Measurements from ENCODE around the gene STAC. TPM values are rescaled to one million over a fixed set of nuclear protein-coding genes. Genes with fewer than 3 reads are reported as not detected.

STAC gene
- total and polyA plus RNA-seq, 9 of the 15 experiments (the other 6 are each of a cell fraction or from before 2014, with no cell fraction given): 0.11 TPM; not detected in 8

DNA sequence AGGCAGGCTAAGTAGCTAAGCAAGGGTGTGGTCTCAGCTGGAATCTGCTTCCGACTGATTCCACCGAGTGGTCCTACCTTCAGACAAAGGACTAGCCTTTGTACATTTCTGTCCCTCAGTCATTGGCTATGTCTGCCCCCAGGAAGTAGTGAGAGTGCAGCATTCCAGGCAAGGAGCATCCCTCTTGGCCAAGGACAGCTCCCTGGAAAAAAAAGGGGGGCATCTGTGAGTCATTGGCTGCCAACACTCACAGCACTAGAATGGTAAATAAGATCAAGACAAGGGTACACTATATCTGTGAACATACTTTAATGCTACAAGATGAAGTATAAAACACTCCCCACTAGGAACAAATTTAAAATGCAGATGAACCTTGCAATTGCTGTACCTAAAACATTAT is 66.8 kb downstream of the STAC start:
- no peaks in the 10 kb centered on the region for H3K79me2 ChIP-seq (ENCODE audit: control insufficient read depth, insufficient read depth, low read length)
- in situ Hi-C loops (cut with MboI): no loop called here
- TF ChIP-seq TGIF2 (CRISPR knock-in tag; IDR thresholded peaks at IDR 0.05) (no peak), MED1 (CRISPR knock-in tag; IDR thresholded peaks at IDR 0.05; ENCODE audit: borderline replicate concordance) (no peak), CBFA2T2 (conservative IDR thresholded peaks at IDR 0.05) (no peak), SMARCA5 (IDR thresholded peaks at IDR 0.05) (no peak), KLF6 (CRISPR knock-in tag; IDR thresholded peaks at IDR 0.05; ENCODE audit: borderline replicate concordance) (no peak), ZNF174 (CRISPR knock-in tag; IDR thresholded peaks at IDR 0.05) (no peak), GTF2B (IDR thresholded peaks at IDR 0.05; ENCODE audit: extremely low read depth, insufficient read length) (no peak), HOXB6 (CRISPR knock-in tag; IDR thresholded peaks at IDR 0.05; ENCODE audit: borderline replicate concordance) (no peak), TCFL5 (CRISPR knock-in tag; conservative IDR thresholded peaks at IDR 0.05) (no peak), ETV1 (tag; conservative IDR thresholded peaks at IDR 0.05; ENCODE audit: low read depth) (no peak), PRDM10 (IDR thresholded peaks at IDR 0.05; ENCODE audit: partially characterized antibody) (no peak), POLR2A (conservative IDR thresholded peaks at IDR 0.05) (no peak), CBX2 (IDR thresholded peaks at IDR 0.05; ENCODE audit: insufficient read depth, low read length, poor library complexity, severe bottlenecking) (no peak)
- TF ChIP-seq, protein P1, sequence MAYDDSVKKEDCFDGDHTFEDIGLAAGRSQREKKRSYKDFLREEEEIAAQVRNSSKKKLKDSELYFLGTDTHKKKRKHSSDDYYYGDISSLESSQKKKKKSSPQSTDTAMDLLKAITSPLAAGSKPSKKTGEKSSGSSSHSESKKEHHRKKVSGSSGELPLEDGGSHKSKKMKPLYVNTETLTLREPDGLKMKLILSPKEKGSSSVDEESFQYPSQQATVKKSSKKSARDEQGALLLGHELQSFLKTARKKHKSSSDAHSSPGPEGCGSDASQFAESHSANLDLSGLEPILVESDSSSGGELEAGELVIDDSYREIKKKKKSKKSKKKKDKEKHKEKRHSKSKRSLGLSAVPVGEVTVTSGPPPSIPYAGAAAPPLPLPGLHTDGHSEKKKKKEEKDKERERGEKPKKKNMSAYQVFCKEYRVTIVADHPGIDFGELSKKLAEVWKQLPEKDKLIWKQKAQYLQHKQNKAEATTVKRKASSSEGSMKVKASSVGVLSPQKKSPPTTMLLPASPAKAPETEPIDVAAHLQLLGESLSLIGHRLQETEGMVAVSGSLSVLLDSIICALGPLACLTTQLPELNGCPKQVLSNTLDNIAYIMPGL (CRISPR knock-in tag; IDR thresholded peaks at IDR 0.05): no peak
- TF ChIP-seq, protein P2, sequence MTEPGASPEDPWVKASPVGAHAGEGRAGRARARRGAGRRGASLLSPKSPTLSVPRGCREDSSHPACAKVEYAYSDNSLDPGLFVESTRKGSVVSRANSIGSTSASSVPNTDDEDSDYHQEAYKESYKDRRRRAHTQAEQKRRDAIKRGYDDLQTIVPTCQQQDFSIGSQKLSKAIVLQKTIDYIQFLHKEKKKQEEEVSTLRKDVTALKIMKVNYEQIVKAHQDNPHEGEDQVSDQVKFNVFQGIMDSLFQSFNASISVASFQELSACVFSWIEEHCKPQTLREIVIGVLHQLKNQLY (CRISPR knock-in tag; conservative IDR thresholded peaks at IDR 0.05): no peak

More for the DNA sequence above, 66.8 kb downstream of the STAC start:
- H3K9me3 ChIP-seq (replicated peaks; ENCODE audit: control insufficient read depth, insufficient read depth, low read depth, low read length): no peaks in the 10 kb centered on the region
- no peaks in the 10 kb centered on the region for H3K27me3 ChIP-seq (ENCODE audit: control insufficient read depth in 2 of 2, insufficient read depth in 2 of 2, low read length in 2 of 2)
- no peak for DNase-seq (ENCODE audit: extremely low read depth in 1 of 4, low spot score in 3 of 4)
- no TSS peak for BruUV-seq (replicated peaks)
- WGBS (ENCODE audit: insufficient coverage, low coverage, missing lambda C conversion rate): 0% methylated on average over 2 of the region's 2 CpGs
- no peaks in the 10 kb centered on the region for H3K36me3 ChIP-seq (ENCODE audit: control insufficient read depth, insufficient read depth, low read length)
- H3K4me2 ChIP-seq (ENCODE audit: insufficient read depth, low read length): no peak overlapping the region
- FAIRE-seq: no peak
- H3K27ac ChIP-seq (ENCODE audit: extremely low read depth, low read depth, low read length): no peak overlapping the region
- no peak overlapping the region for H3K4me3 ChIP-seq
- no peak overlapping the region for H2AFZ ChIP-seq (ENCODE audit: low read depth, low read length)
- POLR2A ChIA-PET: no interaction called here
- intact Hi-C loops (cut with micrococcal nuclease): no loop called here
- CTCF ChIA-PET (ENCODE audit: low intra/inter-chr PET ratio): no interaction called here
- no peaks in the 10 kb centered on the region for H3K4me1 ChIP-seq (replicated peaks in 1 of 2; ENCODE audit: control insufficient read depth in 2 of 2, insufficient read depth in 2 of 2, low read length in 2 of 2)
- no peaks in the 10 kb centered on the region for H4K20me1 ChIP-seq (replicated peaks; ENCODE audit: control insufficient read depth, insufficient read depth, low read length)
- no peak for ATAC-seq
- no peak overlapping the region for H3K9ac ChIP-seq (ENCODE audit: insufficient read depth in 1 of 2, low read depth in 2 of 2, low read length in 2 of 2)
- no peaks in the 10 kb centered on the region for H3K9me1 ChIP-seq (ENCODE audit: control insufficient read depth, insufficient read depth, low read length)

All from K562 (cell line).